ENCODE measurements around the gene C19orf33. TPM values are rescaled to one million over a fixed set of nuclear protein-coding genes. Genes with fewer than 3 reads are reported as not detected.

The C19orf33 gene
- total and polyA plus RNA-seq, 2 of the 8 experiments (the other 6 are each of a cell fraction or from before 2014, with no cell fraction given): 6.0 to 36.0 TPM

DNA sequence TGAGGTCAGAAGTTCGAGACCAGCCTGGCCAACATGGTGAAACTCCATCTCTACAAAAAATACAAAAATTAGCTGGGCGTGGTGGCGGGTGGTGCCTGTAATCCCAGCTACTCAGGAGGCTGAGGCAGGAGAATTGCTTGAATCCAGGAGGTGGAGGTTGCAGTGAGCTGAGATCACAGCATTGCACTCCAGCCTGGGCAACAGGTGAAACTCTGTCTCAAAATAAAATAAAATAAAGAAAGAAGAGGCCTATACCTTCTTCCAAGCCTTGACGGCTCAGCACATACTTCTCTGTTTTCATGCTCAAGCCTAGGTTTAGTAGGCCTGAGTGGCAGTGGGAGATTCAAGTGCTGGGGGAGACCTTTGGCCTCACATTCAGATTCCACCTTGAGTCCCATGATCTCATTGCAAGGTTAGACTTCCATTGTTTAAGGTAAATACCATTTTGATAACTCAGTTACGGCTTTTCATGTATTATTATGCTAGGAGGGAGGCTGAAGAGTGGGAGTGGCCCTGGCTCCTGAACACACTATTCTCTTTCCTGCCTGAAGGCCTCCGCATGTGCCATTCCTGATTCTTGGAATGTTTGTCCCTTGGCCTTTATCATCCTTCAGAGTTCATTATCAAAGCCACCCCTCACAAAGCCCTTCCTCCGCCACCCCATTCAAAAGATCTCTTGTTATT lies 41.3 kb upstream of the C19orf33 start:
- Histone ChIP-seq H3K79me1 (ENCODE audit: low read depth, low read length) (peaks cover 14% of the 10 kb centered on the region), H4K5ac (ENCODE audit: insufficient read length, low read depth, low read length) (no peak overlapping the region), H3K23me2 (ENCODE audit: low read depth, low read length) (peaks cover 7% of the 10 kb centered on the region), H2BK12ac (ENCODE audit: low read depth, low read length) (peak overlapping the region; percentile 41; the same call in 1 of the 2 replicates), H3K27ac (ENCODE audit: low read depth, low read length) (no peak overlapping the region), H2BK5ac (ENCODE audit: low read depth, low read length) (no peak overlapping the region), H3K4me1 (replicated peaks in 1 of 4; ENCODE audit: control insufficient read depth in 3 of 4, insufficient read depth in 4 of 4, low read length in 3 of 4) (peaks cover 12 to 29% (median 15%) of the 10 kb centered on the region in 4 experiments), H4K20me1 (replicated peaks in 1 of 2; ENCODE audit: control insufficient read depth in 1 of 2, insufficient read depth in 2 of 2, low read length in 2 of 2) (peaks cover 2 to 10% of the 10 kb centered on the region in 2 experiments), H3K9ac (replicated peaks in 1 of 4; ENCODE audit: extremely low read depth in 1 of 4, low read depth in 3 of 4, low read length in 3 of 4) (no peak overlapping the region), H3K9me3 (ENCODE audit: insufficient read depth in 2 of 2, low read depth in 1 of 2, low read length in 1 of 2) (no peaks in the 10 kb centered on the region), H3K4ac (replicated peaks; ENCODE audit: insufficient read length, low read depth, low read length) (no peak overlapping the region), H3K36me3 (ENCODE audit: control insufficient read depth in 2 of 4, insufficient read depth in 4 of 4, low read length in 3 of 4) (0 out of 8 replicates have a peak, but pooled peaks cover 0 to 3% (median 0%) of the 10 kb centered on the region in 4 experiments), H4K8ac (ENCODE audit: extremely low read depth, insufficient read depth, low read length) (no peak overlapping the region), H4K91ac (replicated peaks; ENCODE audit: insufficient read length, low read length) (no peak overlapping the region), H2BK120ac (replicated peaks; ENCODE audit: low read depth, low read length) (no peak overlapping the region), H2BK20ac (ENCODE audit: low read length) (no peak overlapping the region), H3K18ac (ENCODE audit: extremely low read depth, low read length) (no peak overlapping the region), H3K23ac (ENCODE audit: insufficient read length) (no peak overlapping the region), H2AK5ac (ENCODE audit: low read depth, low read length) (no peak overlapping the region), H3K14ac (ENCODE audit: insufficient read length) (no peak overlapping the region), H3K79me2 (ENCODE audit: control insufficient read depth in 1 of 2, insufficient read depth in 2 of 2, low read length in 2 of 2) (peaks cover 21 to 28% of the 10 kb centered on the region in 2 experiments), H3K56ac (replicated peaks; ENCODE audit: insufficient read length, low read depth, low read length) (no peak overlapping the region), H3K27me3 (replicated peaks in 1 of 4; ENCODE audit: control insufficient read depth in 3 of 4, extremely low read depth in 1 of 4, insufficient read depth in 3 of 4, low read length in 3 of 4) (no peaks in the 10 kb centered on the region), H3K4me3 (ENCODE audit: extremely low read depth in 1 of 4, insufficient read depth in 2 of 4, low read depth in 3 of 4, low read length in 4 of 4) (no peak overlapping the region), H3K4me2 (ENCODE audit: insufficient read depth in 1 of 2, low read depth in 2 of 2, low read length in 2 of 2) (peak overlapping the region in 1 of 2 experiments; percentile 100; a peak in 1 of 4 replicates), H2AFZ (ENCODE audit: low read length) (no peak overlapping the region), H2BK15ac (ENCODE audit: low read length) (no peak overlapping the region)
- FAIRE-seq: no peak
- no peak for TF ChIP-seq BCL11A (IDR thresholded peaks at IDR 0.05; ENCODE audit: low read depth in 2 of 2, low read length in 2 of 2)
- WGBS, 2 experiments (ENCODE audit: extremely low coverage in 1 of 2, insufficient coverage in 1 of 2, insufficient read length in 1 of 2, insufficient replicate concordance in 2 of 2, low coverage in 1 of 2, low lambda C conversion rate in 2 of 2, missing lambda C conversion rate in 1 of 2): 92% methylated on average over 7 of the region's 7 CpGs; no CpG with 5 or more reads in 1 of the 2 experiments
- no peak for DNase-seq (ENCODE audit: low read depth in 1 of 2, low spot score in 2 of 2)
- ChIA-PET POLR2A (ENCODE audit: partially characterized antibody) (interaction anchor here (0.7 kb wide), 1 partner anchor 80 kb away, joined by 3 read pairs; no protein-coding TSS in a partner anchor), CTCF (ENCODE audit: partially characterized antibody) (no interaction called here)

Data from H1 (cell line).